AG09319 (cell line): ENCODE measurements around the gene SCARB1.

Experiments
- DNase-seq: peaks from one replicate; pipeline ENCODE4 v3.0.0-alpha.2; 2010; ENCODE audit warnings: low read depth; ENCODE audit errors: extremely low read depth
- CTCF ChIP-seq: IDR thresholded peaks from 2 replicates; pipeline ENCODE4 v1.5.1; 2011; ENCODE audit warnings: low read depth, mild to moderate bottlenecking, inconsistent platforms, low read length, moderate library complexity

SCARB1 gene

GRCh38 chr12:124864326-124864752 lies 675 bp upstream of the SCARB1 start:
- DNase-seq: no peak
- TF ChIP-seq CTCF: no peak

- no peak for TF ChIP-seq CTCF
- DNase-seq: no peak
Measured at GRCh38 chr12:124862768-124863415, 772 bp downstream of the SCARB1 start.

- no peak for TF ChIP-seq CTCF
- no peak for DNase-seq
Measured at GRCh38 chr12:124861898-124862676, 1.6 kb downstream of the SCARB1 start.

- no peak for TF ChIP-seq CTCF
Measured at GRCh38 chr12:124861492-124861891, 2.2 kb downstream of the SCARB1 start.

GRCh38 chr12:124857921-124858461 lies 5.7 kb downstream of the SCARB1 start:
- DNase-seq: no peak
- TF ChIP-seq CTCF: no peak

More at GRCh38 chr12:124861492-124861891, 2.2 kb downstream of the SCARB1 start:
- DNase-seq: no peak

- DNase-seq: no peak
- no peak for TF ChIP-seq CTCF
Measured at GRCh38 chr12:124856842-124857178, 6.9 kb downstream of the SCARB1 start.
